NK-92 treated with Interleukin-12 subunit alpha and Interleukin-12 subunit beta, amount 100 ng/mL, for 24 hours (cell line): ENCODE results near the gene WNK1.

Experiments
- DNase-seq: peaks from one replicate; lab custom pipeline; 2025; lab: John Stamatoyannopoulos, UW

The WNK1 gene

DNA sequence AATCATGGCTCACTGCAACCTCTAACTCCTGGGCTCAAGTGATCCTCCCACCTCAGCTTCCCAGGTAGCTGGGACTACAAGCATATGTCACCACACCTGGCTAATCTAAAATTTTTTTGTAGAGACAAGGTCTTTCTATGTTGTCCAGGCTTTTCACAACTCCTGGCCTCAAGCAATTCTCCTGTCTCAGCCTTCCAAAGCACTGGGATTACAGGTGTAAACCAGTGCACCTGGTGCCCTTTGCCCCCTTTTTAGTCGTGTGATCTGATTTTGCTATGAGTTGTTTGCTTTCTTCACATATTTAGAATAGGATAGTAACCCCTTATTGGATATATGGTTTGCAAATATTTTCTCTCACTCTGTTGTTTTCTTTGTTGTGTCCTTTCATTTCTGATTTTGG is 198.8 kb downstream of the WNK1 start:
- DNase-seq, result no peak

- no peak for DNase-seq
Measured at GRCh38 chr12:953776-954175, 201.4 kb downstream of the WNK1 start.

DNA sequence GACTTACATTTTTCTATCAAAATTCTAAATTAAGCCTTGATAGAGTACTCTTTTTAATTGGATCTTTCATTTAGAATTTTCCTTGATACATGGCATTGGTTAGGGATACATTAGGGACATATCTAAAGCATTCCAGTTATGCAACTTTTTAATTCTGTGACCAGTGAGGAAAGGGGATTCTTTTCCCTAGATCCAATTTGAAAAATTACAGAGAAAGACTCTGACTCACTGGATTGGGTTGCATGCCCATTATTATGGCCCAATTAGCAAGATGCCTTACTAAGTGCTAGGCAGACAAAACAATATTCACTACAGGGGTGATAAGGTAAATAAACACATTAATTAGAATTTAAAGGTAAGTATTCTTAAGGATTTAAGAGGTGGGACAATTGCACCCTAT is 202.4 kb downstream of the WNK1 start:
- no peak for DNase-seq

DNA sequence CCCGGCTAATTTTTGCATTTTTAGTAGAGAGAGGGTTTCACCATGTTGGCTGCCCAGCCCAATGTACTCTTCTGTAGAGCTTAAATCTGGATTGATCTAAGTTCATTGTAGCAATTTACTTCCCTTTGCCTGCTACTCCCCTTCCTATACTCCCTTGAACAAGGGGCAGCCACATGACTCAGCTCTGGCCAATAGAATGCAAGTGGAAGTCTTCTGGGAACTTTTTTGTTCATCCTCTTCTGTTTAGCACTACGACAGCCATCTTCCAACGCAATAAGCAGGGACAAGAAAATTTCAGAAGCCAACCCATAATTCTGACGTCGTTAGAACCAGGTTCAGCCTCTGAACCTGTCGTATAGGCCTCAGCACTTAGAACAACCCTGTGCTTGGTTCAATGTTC is 203.6 kb downstream of the WNK1 start:
- no peak for DNase-seq

DNA sequence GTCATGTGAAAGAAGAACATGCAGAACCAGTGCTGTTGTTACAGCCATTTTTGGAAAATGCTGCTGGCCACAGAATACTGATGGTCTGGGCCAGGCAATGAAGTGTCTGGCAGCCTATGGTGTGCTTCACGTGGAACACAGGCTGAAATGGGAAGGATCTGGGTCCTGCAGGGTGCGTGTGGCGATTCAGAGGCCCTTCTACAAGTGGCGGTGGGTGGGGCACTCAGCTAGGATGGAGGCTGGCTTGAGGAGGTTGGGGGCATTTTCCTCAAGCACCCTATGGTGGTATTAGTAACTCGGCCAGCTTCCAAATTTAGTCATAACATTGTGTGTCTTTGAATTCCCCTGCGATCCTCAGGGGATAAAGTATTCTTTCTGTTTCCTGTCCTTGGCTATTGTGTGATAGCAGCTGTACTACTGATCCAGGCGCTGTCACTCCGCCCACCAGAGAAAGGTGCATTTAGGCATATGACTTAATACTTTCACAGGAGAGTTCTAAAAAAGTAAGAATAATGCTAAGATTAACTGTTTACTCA is 206.3 kb downstream of the WNK1 start:
- no peak for DNase-seq
